NCI-H2196 treated with DMSO at 0.1 percent for 48 hours (cell line): ENCODE measurements around the gene SLC25A44.
A peak's percentile ranks its signal among the peaks of the same experiment; 100 is the strongest.
"Not testable (repeated sequence)": the region's sequence is repeated elsewhere in the genome, so short reads cannot be mapped to it uniquely, and the experiment has no call there.

Experiments
- DNase-seq: peaks from one replicate; lab custom pipeline; 2025; ENCODE audit not compliant: unreplicated experiment; lab: John Stamatoyannopoulos, UW

Gene SLC25A44

GRCh38 chr1:156200044-156200443 is 6.1 kb downstream of the SLC25A44 start:
- no peak for DNase-seq

DNA sequence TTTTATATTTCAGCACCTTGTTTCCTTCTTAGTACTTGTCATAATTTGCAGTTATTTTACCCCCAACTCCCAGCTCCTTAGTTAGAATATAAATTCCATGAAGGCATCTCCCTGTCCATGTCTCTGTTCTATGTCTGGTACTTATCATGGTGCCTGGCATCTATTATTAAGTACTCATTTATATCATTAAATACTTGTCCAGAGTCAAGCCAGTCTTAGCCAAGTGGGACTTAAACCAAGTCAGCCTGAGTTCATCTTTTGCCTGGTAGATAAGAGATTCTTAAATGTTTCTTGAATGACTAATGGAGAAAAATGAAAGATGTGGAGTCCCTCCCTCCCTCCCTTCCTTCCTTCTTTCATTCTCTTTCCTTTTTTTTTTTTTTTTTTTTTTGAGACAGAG is 9.4 kb downstream of the SLC25A44 start:
- no peak for DNase-seq

DNA sequence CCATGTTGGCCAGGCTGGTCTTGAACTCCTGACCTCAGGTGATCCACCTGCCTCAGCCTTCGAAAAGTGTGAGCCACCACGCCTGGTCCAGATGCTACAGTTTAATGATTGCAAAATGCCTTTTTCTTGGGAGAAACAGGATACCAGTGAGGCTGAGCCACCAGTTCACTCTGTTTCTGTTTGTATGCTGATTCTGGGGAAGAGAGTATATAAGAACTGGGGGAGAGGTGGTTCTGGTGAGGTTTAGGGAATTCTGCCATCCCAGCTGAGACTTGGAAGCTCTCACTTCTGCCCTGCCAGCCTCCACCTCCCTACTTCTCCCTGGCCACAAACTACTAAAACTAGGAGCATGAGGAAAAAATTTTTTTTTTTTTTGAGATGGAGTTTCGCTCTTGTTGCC is 10.8 kb downstream of the SLC25A44 start:
- no peak for DNase-seq

DNA sequence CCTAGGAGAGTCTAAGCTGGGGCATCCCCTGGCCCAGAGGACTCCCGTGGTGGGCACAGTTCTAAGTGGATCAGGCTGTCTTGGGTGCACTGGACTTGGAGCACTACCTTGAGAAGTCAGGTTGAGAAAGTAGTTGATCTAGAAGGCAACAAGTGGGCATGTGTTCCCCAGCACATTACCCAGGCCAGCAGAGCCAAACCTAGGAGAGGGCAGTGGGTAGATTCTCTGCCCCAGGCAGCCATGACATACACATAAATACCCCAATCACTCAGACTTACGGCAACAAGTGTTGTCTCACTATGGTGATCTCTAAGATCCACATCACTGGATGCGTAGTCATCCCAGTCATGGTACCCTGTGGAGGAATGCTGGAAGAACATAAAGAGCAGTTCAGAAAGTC is 17.3 kb downstream of the SLC25A44 start:
- no peak for DNase-seq

DNA sequence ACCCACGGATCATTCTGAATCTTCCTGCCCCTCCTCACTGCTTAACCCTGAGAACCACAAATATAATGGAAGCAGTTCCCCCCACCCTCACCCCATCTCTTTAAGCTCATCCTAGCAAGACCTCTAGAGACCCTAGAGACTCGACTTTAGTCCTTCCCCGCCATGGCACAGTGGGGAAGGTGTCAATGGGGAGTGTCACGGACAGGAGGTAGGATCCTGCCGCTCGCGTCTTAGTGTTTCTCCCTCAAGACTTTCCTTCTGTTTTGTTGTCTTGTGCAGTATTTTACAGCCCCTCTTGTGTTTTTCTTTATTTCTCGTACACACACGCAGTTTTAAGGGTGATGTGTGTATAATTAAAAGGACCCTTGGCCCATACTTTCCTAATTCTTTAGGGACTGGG is 18.2 kb downstream of the SLC25A44 start:
- DNase-seq, result no peak

DNA sequence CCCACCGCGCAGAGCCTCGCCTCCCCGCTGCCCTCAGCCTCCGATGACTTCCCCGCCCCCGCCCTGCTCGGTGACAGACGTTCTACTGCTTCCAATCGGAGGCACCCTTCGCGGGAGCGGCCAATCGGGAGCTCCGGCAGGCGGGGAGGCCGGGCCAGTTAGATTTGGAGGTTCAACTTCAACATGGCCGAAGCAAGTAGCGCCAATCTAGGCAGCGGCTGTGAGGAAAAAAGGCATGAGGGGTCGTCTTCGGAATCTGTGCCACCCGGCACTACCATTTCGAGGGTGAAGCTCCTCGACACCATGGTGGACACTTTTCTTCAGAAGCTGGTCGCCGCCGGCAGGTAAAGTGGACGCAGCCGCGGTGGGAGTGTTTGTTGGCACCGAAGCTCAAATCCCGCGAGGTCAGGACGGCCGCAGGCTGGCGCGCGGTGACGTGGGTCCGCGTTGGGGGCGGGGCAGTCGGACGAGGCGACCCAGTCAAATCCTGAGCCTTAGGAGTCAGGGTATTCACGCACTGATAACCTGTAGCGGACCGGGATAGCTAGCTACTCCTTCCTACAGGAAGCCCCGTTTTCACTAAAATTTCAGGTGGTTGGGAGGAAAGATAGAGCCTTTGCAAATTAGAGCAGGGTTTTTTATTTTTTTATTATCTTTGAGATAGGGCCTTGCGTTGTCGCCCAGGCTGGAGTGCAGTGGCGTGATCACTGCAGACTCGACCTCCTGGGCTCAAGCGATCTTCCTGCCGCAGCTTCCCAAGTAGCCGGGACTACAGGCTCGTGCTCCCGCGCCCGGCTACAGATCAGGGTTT is 19.1 kb downstream of the SLC25A44 start, which contains the start of gene PMF1:
TSS of gene PMF1 (plus strand) at position 175 of the 811 bp plus-strand sequence. CDS start at position 184, 9 bp downstream.
- peak; percentile 91 for DNase-seq

GRCh38 chr1:156213644-156213966 is 19.7 kb downstream of the SLC25A44 start:
- DNase-seq, result no peak

DNA sequence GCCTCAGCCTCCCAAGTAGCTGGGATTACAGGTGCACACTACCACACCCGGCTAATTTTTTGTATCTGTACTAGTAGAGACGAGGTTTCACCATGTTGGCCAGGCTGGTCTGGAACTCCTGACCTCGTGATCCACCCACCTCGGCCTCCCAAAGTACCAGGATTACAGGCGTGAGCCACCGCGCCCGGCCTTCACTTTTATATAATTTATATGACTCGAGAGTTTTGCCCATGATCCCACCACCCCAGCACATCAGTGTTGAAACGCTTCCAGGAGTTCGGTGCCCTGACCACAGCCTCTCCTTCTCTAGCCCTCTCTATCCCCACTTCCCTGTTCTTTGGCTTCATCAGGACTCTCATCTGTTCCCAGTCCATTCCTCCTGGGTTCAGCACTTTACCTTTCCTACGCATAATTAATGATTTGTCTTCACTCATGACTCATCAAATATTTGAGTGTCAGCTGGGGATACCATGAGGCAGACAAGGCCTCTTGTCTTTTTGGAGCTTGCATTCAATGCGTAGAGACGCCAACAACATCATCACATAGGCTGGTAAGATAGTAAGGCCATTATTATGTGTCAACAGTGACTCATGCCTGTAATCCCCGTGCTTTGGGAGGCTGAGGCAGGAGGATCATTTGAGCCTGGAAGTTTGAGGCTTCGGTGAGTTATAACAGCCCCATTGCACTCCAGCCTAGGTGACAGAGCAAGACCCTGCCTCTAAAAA is 20.3 kb downstream of the SLC25A44 start:
- DNase-seq, result no peak

- not testable (repeated sequence) for DNase-seq
These were observed 22.6 kb downstream of the SLC25A44 start for GRCh38 chr1:156216361-156217086.

- DNase-seq, result no peak
These were observed 24.0 kb downstream of the SLC25A44 start for GRCh38 chr1:156217871-156218270.

- no peak for DNase-seq
These were observed 26.3 kb downstream of the SLC25A44 start for GRCh38 chr1:156220226-156220625.

DNA sequence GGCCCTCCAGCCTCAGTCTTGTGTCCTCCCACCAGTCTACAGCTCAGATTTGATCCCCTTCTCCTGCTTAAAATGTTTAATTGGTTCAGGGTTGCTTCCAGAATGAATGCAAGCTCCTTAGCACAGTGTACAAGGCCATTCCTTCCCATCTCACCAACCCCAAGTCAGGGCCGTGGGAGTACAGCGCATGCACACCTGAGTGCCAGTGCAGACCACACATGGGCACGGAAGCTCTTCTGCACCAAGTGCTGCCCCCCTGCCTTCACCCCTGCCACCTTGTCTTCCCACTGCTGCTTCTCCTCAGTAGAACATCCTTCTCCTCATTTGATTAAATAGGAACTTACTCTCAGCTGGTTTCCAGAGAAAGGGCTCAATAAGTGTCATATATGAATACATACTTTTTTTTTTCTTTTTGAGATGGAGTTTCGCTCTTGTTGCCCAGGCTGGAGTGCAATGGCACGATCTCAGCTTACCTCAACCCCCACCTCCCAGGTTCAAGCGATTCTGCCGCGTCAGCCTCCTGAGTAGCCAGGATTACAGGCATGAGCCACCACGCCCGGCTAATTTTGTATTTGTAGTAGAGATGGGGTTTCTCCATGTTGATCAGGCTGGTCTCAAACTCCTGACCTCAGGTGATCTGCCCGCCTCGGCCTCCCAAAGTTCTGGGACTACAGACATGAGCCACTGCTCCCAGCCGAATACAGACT is 28.2 kb downstream of the SLC25A44 start:
- DNase-seq, result no peak

GRCh38 chr1:156225677-156226014 is 31.7 kb downstream of the SLC25A44 start:
- DNase-seq, result no peak

DNA sequence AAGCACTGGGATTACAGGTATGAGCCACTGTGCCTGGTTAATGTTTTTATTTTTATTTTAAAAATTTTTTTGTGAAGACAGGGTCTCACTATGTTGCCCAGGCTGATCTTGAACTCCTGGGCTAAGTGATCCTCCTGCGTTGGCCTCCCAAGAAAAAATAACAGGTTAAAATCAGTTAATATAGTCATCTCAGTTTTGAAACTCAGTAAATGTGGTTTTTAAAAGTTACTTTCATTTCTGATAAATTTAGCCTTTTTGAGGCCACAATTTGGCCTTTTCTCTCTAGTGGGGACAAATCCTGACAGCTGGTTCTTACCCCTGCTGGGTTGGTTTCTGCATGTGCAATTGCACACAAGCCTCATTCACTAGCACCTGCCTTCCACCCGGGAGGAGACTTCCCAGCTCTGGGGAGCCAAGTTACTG is 32.2 kb downstream of the SLC25A44 start:
- no peak for DNase-seq

- DNase-seq, result no peak
These were observed 32.9 kb downstream of the SLC25A44 start for GRCh38 chr1:156226782-156227181.

DNA sequence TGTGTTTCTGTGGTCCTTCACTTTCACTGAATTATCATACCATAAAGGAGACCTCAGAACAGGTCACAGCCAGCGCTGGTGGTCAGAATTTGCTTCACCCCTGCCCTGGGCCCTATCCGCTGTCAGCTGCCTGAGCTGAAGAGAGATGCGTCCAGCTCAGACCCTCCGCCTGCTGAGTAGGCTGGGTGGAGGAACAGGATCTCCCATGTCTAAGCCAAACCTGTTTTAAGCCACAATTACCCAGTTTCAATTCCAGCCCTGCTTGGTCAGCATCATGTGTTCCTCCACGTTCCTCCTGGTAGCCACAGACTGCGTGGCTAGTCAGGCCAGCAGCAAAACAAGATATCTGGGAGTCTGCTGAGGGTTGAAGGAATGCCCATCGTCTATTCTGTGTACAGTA is 34.6 kb downstream of the SLC25A44 start:
- DNase-seq, result no peak

GRCh38 chr1:156229809-156230472 is 36.0 kb downstream of the SLC25A44 start:
- DNase-seq, result no peak

- no peak for DNase-seq
These were observed 36.6 kb downstream of the SLC25A44 start for GRCh38 chr1:156230473-156230837.

DNA sequence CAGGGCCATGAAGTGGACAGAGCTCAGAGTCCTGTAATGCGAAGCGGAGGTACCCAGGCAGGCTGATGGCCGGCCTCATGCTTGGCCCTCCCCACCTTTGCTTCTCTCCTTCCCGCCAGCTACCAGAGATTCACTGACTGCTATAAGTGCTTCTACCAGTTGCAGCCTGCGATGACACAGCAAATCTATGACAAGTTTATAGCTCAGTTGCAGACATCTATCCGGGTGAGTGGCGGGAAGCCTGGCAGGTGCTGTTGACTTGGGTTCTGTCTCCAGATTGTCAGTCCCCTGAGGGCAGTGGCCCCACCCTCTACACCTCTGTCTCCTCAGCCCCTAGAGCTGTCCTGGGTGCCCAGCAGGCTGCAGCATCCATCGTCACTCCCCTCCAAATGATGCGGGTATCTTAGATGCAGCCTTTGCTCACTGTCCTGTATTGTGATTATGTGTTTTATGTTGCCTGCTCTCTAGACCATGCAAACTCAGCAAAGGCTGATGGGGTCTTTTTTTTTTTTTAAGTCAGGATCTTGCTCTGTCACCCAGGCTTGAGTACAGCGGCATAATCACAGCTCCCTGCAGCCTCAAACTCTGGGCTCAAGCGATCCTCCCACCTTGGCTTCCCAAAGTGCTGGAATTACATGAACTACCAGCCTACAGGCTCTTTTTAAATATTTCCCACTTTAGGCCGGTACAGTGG is 38.4 kb downstream of the SLC25A44 start:
- DNase-seq, result no peak

GRCh38 chr1:156233426-156234127 is 39.7 kb downstream of the SLC25A44 start:
- no peak for DNase-seq
